Gastroesophageal sphincter (tissue), 3 donors: ENCODE results near the gene SLC25A25.

Experiments
- CTCF ChIP-seq, 4 experiments: fragments of 200-600 bp in 2 of 4; fragments of 450-650 bp in 2 of 4; sonication (generic) in 1 of 4; IDR thresholded peaks; one replicate each; pipeline ENCODE4 v1.5.1; 2017 to 2019; ENCODE audit warnings: antibody characterized with exemption in 4 of 4, mild to moderate bottlenecking in 2 of 4, moderate library complexity in 2 of 4
- POLR2A ChIP-seq, 2 donors: fragments of 450-650 bp; IDR thresholded peaks; one replicate each; pipeline ENCODE4 v1.6.1; 2017; ENCODE audit warnings: antibody characterized with exemption in 2 of 2, mild to moderate bottlenecking in 2 of 2, moderate library complexity in 1 of 2
- POLR2AphosphoS5 ChIP-seq: sonication (generic); formaldehyde crosslinking; IDR thresholded peaks from one replicate; pipeline ENCODE4 v1.6.1; 2017; ENCODE audit warnings: antibody characterized with exemption

- TF ChIP-seq CTCF (IDR thresholded peaks at IDR 0.05): peak in 3 of 4 experiments; percentile 100
- peak; percentile 47 for TF ChIP-seq POLR2AphosphoS5
- TF ChIP-seq POLR2A (IDR thresholded peaks at IDR 0.05): no peak
These were observed 49.8 kb downstream of the SLC25A25 start for GRCh38 chr9:128117613-128118471.
